Liver (tissue), 9 donors: ENCODE measurements around the gene VSIG10. TPM values are rescaled to one million over a fixed set of nuclear protein-coding genes. Genes with fewer than 3 reads are reported as not detected.

Experiments used
- DNase-seq: peaks from one replicate; pipeline ENCODE4 v3.0.0-alpha.2; 2017; ENCODE audit warnings: low spot score
- H3K27ac ChIP-seq, 2 donors: one replicate each; pipeline ENCODE4 v1.7.0; 2013; ENCODE audit warnings: inconsistent platforms in 2 of 2, low read length in 2 of 2, control low read depth in 1 of 2, low read depth in 1 of 2, mild to moderate bottlenecking in 1 of 2
- H3K27me3 ChIP-seq, 4 donors: one replicate each; pipeline versions ENCODE4 v1.6.1 to v1.7.0; 2013; ENCODE audit warnings: low read length in 3 of 4, inconsistent platforms in 1 of 4, mild to moderate bottlenecking in 1 of 4, moderate library complexity in 1 of 4; ENCODE audit not compliant: control insufficient read depth in 4 of 4, insufficient read depth in 4 of 4
- H3K36me3 ChIP-seq, 4 donors: one replicate each; pipeline versions ENCODE4 v1.6.1 to v1.7.0; 2013; ENCODE audit warnings: low read length in 3 of 4, mild to moderate bottlenecking in 3 of 4, low read depth in 1 of 4, moderate library complexity in 1 of 4; ENCODE audit not compliant: control insufficient read depth in 4 of 4, insufficient read depth in 3 of 4
- H3K4me1 ChIP-seq, 4 donors: one replicate each; pipeline versions ENCODE4 v1.6.1 to v1.7.0; 2013; ENCODE audit warnings: low read length in 3 of 4, mild to moderate bottlenecking in 3 of 4, moderate library complexity in 1 of 4; ENCODE audit not compliant: control insufficient read depth in 4 of 4, insufficient read depth in 4 of 4
- H3K4me3 ChIP-seq, 3 donors: one replicate each; pipeline versions ENCODE4 v1.6.1 to v1.7.0; 2013; ENCODE audit warnings: low read length in 3 of 3, control low read depth in 1 of 3, low read depth in 1 of 3, mild to moderate bottlenecking in 1 of 3
- H3K9ac ChIP-seq, 2 donors: one replicate each; pipeline ENCODE4 v1.7.0; 2013; ENCODE audit warnings: low read length in 2 of 2, mild to moderate bottlenecking in 2 of 2, moderate library complexity in 2 of 2, control low read depth in 1 of 2, low read depth in 1 of 2
- H3K9me3 ChIP-seq, 4 donors: one replicate each; pipeline versions ENCODE4 v1.6.1 to v1.7.0; 2013; ENCODE audit warnings: low read length in 3 of 4; ENCODE audit not compliant: control insufficient read depth in 4 of 4
- ATF3 ChIP-seq: IDR thresholded peaks from 2 replicates; pipeline ENCODE4 v1.6.1; 2016; ENCODE audit warnings: antibody characterized with exemption
- FOXA1 ChIP-seq: IDR thresholded peaks from 2 replicates; pipeline ENCODE4 v1.6.1; 2016; ENCODE audit warnings: antibody characterized with exemption
- FOXA2 ChIP-seq: IDR thresholded peaks from 2 replicates; pipeline ENCODE4 v1.6.1; 2016; ENCODE audit warnings: antibody characterized with exemption
- GABPA ChIP-seq, 2 donors: IDR thresholded peaks in 1 of 2; conservative IDR thresholded peaks in 1 of 2; 2 replicates each; pipeline ENCODE4 v1.6.1; 2016; ENCODE audit warnings: antibody characterized with exemption in 2 of 2, mild to moderate bottlenecking in 1 of 2, moderate library complexity in 1 of 2
- HNF4A ChIP-seq, 2 donors: conservative IDR thresholded peaks; 2 replicates each; pipeline ENCODE4 v1.6.1; 2016; ENCODE audit warnings: antibody characterized with exemption in 2 of 2, mild to moderate bottlenecking in 2 of 2
- HNF4G ChIP-seq: IDR thresholded peaks from 2 replicates; pipeline ENCODE4 v1.6.1; 2016; ENCODE audit warnings: antibody characterized with exemption
- JUND ChIP-seq, 2 donors: IDR thresholded peaks; 2 replicates each; pipeline ENCODE4 v1.6.1; 2016; ENCODE audit warnings: antibody characterized with exemption in 2 of 2
- NR2F2 ChIP-seq: IDR thresholded peaks from 2 replicates; pipeline ENCODE4 v1.6.1; 2016; ENCODE audit warnings: antibody characterized with exemption
- RAD21 ChIP-seq, 2 donors: IDR thresholded peaks; 2 replicates each; pipeline ENCODE4 v1.6.1; 2016; ENCODE audit warnings: antibody characterized with exemption in 2 of 2, mild to moderate bottlenecking in 2 of 2
- RXRA ChIP-seq, 2 donors: IDR thresholded peaks; 2 replicates each; pipeline ENCODE4 v1.6.1; 2017 to 2018; ENCODE audit warnings: antibody characterized with exemption in 2 of 2, mild to moderate bottlenecking in 1 of 2
- TAF1 ChIP-seq: conservative IDR thresholded peaks from 2 replicates; pipeline ENCODE4 v1.6.1; 2016; ENCODE audit warnings: antibody characterized with exemption, mild to moderate bottlenecking
- YY1 ChIP-seq: IDR thresholded peaks from 2 replicates; pipeline ENCODE4 v1.6.1; 2016; ENCODE audit warnings: antibody characterized with exemption, mild to moderate bottlenecking
- WGBS: extraction: QIAGEN DNeasy Blood & Tissue Kit; methylation state at CpG from one replicate; pipeline ENCODE4 v1.1.7; 2013; 5-methylcytosine and 5-hydroxymethylcytosine counted together
- polyA plus RNA-seq, 2 donors: library from polyadenylated mRNA; stranded (reverse) in 1 of 2; unstranded in 1 of 2; fragments of 200-250 nt in 1 of 2; fragments of >200 nt in 1 of 2; fragmentation: Nextera tagmentation in 1 of 2; extraction: Ambion mirVana in 1 of 2; gene quantifications; one replicate each; pipeline versions ENCODE4 v1.2.1 to v1.2.3, GENCODE V29; 2013 to 2015
- total RNA-seq, 2 donors: library from RNA; depleted of rRNA; stranded (reverse); fragments of >200 nt; gene quantifications; one replicate each; pipeline ENCODE4 v1.2.3, GENCODE V29; 2014
- TF ChIP-seq, protein P1 (sequence below): IDR thresholded peaks from 2 replicates; pipeline ENCODE4 v1.6.1; 2016; ENCODE audit warnings: antibody characterized with exemption
- TF ChIP-seq, protein P2 (sequence below): IDR thresholded peaks from 2 replicates; pipeline ENCODE4 v1.6.1; 2016; ENCODE audit warnings: antibody characterized with exemption
- donor health status: healthy.
- donor health status: healthy.
- donor health status: healthy.
- donor health status: healthy.
- donor health status: healthy.

The VSIG10 gene
- total and polyA plus RNA-seq, 4 donors, result 9.8 to 16.4 (median 11.7) TPM

- no peaks in the 10 kb centered on the region for H3K27me3 ChIP-seq
- no peak for TF ChIP-seq HNF4A (conservative IDR thresholded peaks at IDR 0.05)
- TF ChIP-seq NR2F2, result no peak
- no peak for TF ChIP-seq HNF4G
- no peak for TF ChIP-seq YY1
- no peak for TF ChIP-seq GABPA (IDR thresholded peaks at IDR 0.05 in 1 of 2, conservative IDR thresholded peaks at IDR 0.05 in 1 of 2)
- TF ChIP-seq JUND (IDR thresholded peaks at IDR 0.05), result no peak
- no peak for TF ChIP-seq FOXA1
- TF ChIP-seq FOXA2, result no peak
- TF ChIP-seq, protein P1, sequence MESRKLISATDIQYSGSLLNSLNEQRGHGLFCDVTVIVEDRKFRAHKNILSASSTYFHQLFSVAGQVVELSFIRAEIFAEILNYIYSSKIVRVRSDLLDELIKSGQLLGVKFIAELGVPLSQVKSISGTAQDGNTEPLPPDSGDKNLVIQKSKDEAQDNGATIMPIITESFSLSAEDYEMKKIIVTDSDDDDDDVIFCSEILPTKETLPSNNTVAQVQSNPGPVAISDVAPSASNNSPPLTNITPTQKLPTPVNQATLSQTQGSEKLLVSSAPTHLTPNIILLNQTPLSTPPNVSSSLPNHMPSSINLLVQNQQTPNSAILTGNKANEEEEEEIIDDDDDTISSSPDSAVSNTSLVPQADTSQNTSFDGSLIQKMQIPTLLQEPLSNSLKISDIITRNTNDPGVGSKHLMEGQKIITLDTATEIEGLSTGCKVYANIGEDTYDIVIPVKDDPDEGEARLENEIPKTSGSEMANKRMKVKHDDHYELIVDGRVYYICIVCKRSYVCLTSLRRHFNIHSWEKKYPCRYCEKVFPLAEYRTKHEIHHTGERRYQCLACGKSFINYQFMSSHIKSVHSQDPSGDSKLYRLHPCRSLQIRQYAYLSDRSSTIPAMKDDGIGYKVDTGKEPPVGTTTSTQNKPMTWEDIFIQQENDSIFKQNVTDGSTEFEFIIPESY, result no peak
- TF ChIP-seq, protein P2, sequence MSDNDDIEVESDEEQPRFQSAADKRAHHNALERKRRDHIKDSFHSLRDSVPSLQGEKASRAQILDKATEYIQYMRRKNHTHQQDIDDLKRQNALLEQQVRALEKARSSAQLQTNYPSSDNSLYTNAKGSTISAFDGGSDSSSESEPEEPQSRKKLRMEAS, result no peak
- no peak for TF ChIP-seq RAD21 (IDR thresholded peaks at IDR 0.05)
- TF ChIP-seq RXRA (IDR thresholded peaks at IDR 0.05), result no peak
- no peak for TF ChIP-seq TAF1
- TF ChIP-seq ATF3, result no peak
- WGBS, result 1% methylated on average over 46 of the region's 46 CpGs
- peak overlapping the region; percentile 92 to 98 for H3K9ac ChIP-seq
- peak overlapping the region; percentile 86 to 97 (median 95) for H3K4me3 ChIP-seq
- peak; percentile 61 for DNase-seq
- H3K36me3 ChIP-seq, result no peaks in the 10 kb centered on the region
- H3K27ac ChIP-seq, result peak overlapping the region; percentile 97 to 99
- H3K4me1 ChIP-seq, result peaks cover 14 to 61% (median 37%) of the 10 kb centered on the region in 4 donors
- no peaks in the 10 kb centered on the region for H3K9me3 ChIP-seq
Observed at GRCh38 chr12:118060301-118061010, 43.4 kb downstream of the VSIG10 start.

- no peak for DNase-seq
- Histone ChIP-seq H3K9ac (peak overlapping the region; percentile 18 to 98), H3K27me3 (no peaks in the 10 kb centered on the region), H3K36me3 (no peaks in the 10 kb centered on the region), H3K9me3 (no peaks in the 10 kb centered on the region), H3K27ac (peak overlapping the region; percentile 97 to 99), H3K4me3 (peak overlapping the region in 2 of 3 donors; percentile 95 to 97), H3K4me1 (peaks cover 19 to 65% (median 42%) of the 10 kb centered on the region in 4 donors)
- TF ChIP-seq, protein P1, result no peak
- WGBS, result 17% methylated on average over 11 of the region's 11 CpGs
Observed at GRCh38 chr12:118059341-118060191, 44.2 kb downstream of the VSIG10 start.
